ENCODE measurements around the gene HSP90AA1. TPM values are rescaled to one million over a fixed set of nuclear protein-coding genes. Genes with fewer than 3 reads are reported as not detected.
"Not testable (repeated sequence)": the region's sequence is repeated elsewhere in the genome, so short reads cannot be mapped to it uniquely, and the experiment has no call there.

HSP90AA1 gene
- total and polyA plus RNA-seq, 8 donors, result 103 to 279 (median 224) TPM

- TF ChIP-seq POLR2A (IDR thresholded peaks at IDR 0.05) (no peak), EP300 (IDR thresholded peaks at IDR 0.05) (no peak), CTCF (IDR thresholded peaks at IDR 0.05) (no peak), POLR2AphosphoS5 (IDR thresholded peaks at IDR 0.05) (no peak)
- 82 to 91% (median 89%) methylated on average over 11 to 12 of the region's 12 CpGs for WGBS, 5 donors
- no peak for DNase-seq
- no peaks in the 10 kb centered on the region for H3K36me3 ChIP-seq
- no peaks in the 10 kb centered on the region for H3K9me3 ChIP-seq
- no peak overlapping the region for H3K27ac ChIP-seq
- H3K4me1 ChIP-seq, result peaks cover 0 to 23% (median 16%) of the 10 kb centered on the region in 4 donors
- no peak overlapping the region for H3K4me3 ChIP-seq
- intact Hi-C loops (cut with DNase I; ENCODE audit: low total_unique reads), result no loop called here
- no peaks in the 10 kb centered on the region for H3K27me3 ChIP-seq
Observed at GRCh38 chr14:102066041-102066451, 20.8 kb downstream of the HSP90AA1 start.

GRCh38 chr14:102064590-102064989, 22.3 kb downstream of the HSP90AA1 start:
- H3K36me3 ChIP-seq; DNase-seq; H3K27ac ChIP-seq; H3K9me3 ChIP-seq; H3K4me3 ChIP-seq; intact Hi-C loops (cut with DNase I; ENCODE audit: low total_unique reads); H3K27me3 ChIP-seq: not testable (repeated sequence)
- 80 to 93% (median 87%) methylated on average over 8 of the region's 8 CpGs for WGBS, 5 donors
- peaks cover 0 to 18% (median 16%) of the 10 kb centered on the region in 4 donors for H3K4me1 ChIP-seq

GRCh38 chr14:102063808-102064429, 22.9 kb downstream of the HSP90AA1 start:
- no peak for TF ChIP-seq CTCF (IDR thresholded peaks at IDR 0.05)
- no peak for TF ChIP-seq EP300 (IDR thresholded peaks at IDR 0.05)
- no peak for TF ChIP-seq POLR2AphosphoS5 (IDR thresholded peaks at IDR 0.05)
- TF ChIP-seq POLR2A (IDR thresholded peaks at IDR 0.05), result no peak
- Histone ChIP-seq H3K27ac (peak overlapping the region in 4 of 5 donors; percentile 23 to 58 (median 39)), H3K4me3 (peak overlapping the region in 1 of 4 donors; percentile 26), H3K9me3 (no peaks in the 10 kb centered on the region), H3K36me3 (no peaks in the 10 kb centered on the region), H3K4me1 (peaks cover 0 to 18% (median 16%) of the 10 kb centered on the region in 4 donors), H3K27me3 (no peaks in the 10 kb centered on the region)
- no peak for DNase-seq
- 51 to 66% (median 64%) methylated on average over 14 of the region's 14 CpGs for WGBS, 5 donors
- intact Hi-C loops (cut with DNase I; ENCODE audit: low total_unique reads), result no loop called here

- intact Hi-C loops (cut with DNase I; ENCODE audit: low total_unique reads), result no loop called here
- H3K27me3 ChIP-seq, result no peaks in the 10 kb centered on the region
- H3K9me3 ChIP-seq, result no peaks in the 10 kb centered on the region
- peak overlapping the region in 4 of 5 donors; percentile 23 to 58 (median 39) for H3K27ac ChIP-seq
- 9 to 14% (median 13%) methylated on average over 26 of the region's 26 CpGs for WGBS, 5 donors
- DNase-seq, result peak; percentile 90 to 95
- H3K4me3 ChIP-seq, result peak overlapping the region in 1 of 4 donors; percentile 26
- no peaks in the 10 kb centered on the region for H3K36me3 ChIP-seq
- peaks cover 0 to 18% (median 16%) of the 10 kb centered on the region in 4 donors for H3K4me1 ChIP-seq
- peak in 5 of 7 experiments; percentile 31 to 46 (median 35) for TF ChIP-seq CTCF (IDR thresholded peaks at IDR 0.05)
- no peak for TF ChIP-seq EP300 (IDR thresholded peaks at IDR 0.05)
- peak in 1 of 3 donors; percentile 60 for TF ChIP-seq POLR2AphosphoS5 (IDR thresholded peaks at IDR 0.05)
Observed at GRCh38 chr14:102063109-102063807, 23.6 kb downstream of the HSP90AA1 start.
